ENCODE data around the gene KCNK3.

The KCNK3 gene

DNA sequence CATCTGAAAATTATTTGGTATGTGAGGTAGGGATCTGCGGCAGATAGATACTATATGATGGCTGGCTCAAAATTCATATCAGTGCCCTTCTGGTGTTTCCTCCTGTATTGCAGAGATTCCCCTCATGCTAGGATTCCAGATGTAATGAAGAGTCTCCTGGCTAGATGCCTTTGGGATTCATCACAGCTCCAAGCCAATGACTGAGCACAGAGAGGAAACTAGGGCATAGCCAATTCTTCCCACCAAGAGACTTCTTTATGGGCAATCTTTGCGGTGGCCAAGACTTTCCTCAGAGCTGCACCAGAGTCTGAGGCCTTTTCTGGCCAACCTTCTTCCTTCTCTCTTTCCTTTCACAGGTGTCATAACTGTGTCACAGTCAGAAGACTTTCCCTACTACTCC is 25.9 kb upstream of the KCNK3 start:
- DNase-seq, result no peak

GRCh38 chr2:26668041-26668440 is 24.5 kb upstream of the KCNK3 start:
- DNase-seq, result no peak

GRCh38 chr2:26668856-26669750 is 23.4 kb upstream of the KCNK3 start:
- no peak for DNase-seq

DNA sequence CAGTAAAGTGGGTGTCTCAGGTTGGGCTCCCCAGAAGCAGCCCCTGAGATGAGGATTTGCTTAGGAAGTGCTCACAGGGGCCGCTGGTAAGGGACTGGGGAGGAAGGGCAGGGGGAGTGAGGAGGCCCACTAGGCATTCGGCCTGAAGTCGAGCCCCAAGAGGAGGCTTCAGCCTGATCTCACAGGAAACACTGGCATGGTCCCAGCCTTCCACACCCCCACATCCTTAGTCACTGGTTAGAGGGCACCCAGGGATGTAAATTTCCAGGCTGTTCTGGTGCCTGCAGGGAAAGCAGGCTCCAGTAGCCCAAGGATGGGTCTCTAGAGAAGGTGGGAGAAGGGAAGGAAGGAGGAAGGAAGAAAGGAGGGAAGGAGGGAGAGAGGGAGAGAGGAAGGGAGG is 22.4 kb upstream of the KCNK3 start:
- DNase-seq, result no peak

DNA sequence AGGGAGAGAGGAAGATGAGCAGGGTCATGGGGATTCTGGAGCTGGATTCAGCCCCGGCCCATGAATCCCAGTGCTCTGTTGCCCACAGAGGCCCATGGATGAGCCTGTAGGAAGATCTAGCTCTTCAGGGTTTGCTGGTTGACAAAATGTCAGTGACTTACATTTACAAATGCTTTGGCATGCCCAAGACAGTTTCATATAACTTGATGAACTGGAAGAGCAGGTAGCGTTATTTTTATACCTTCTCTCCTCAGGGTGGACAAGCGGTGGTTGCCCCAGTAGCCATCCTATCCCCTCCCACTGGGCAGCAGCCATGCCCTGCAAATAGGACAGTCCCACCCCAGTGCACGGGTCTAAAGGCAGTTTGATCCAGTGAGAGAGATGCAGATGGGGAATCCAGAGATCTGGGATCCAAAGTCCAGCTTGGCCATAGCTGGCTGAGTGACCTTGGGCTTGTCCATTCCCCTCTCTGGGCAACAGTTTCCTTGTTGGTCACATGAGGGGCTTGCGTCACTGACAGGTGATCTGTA is 21.5 kb upstream of the KCNK3 start:
- DNase-seq, result no peak

GRCh38 chr2:26671691-26672090 is 20.8 kb upstream of the KCNK3 start:
- DNase-seq, result no peak

DNA sequence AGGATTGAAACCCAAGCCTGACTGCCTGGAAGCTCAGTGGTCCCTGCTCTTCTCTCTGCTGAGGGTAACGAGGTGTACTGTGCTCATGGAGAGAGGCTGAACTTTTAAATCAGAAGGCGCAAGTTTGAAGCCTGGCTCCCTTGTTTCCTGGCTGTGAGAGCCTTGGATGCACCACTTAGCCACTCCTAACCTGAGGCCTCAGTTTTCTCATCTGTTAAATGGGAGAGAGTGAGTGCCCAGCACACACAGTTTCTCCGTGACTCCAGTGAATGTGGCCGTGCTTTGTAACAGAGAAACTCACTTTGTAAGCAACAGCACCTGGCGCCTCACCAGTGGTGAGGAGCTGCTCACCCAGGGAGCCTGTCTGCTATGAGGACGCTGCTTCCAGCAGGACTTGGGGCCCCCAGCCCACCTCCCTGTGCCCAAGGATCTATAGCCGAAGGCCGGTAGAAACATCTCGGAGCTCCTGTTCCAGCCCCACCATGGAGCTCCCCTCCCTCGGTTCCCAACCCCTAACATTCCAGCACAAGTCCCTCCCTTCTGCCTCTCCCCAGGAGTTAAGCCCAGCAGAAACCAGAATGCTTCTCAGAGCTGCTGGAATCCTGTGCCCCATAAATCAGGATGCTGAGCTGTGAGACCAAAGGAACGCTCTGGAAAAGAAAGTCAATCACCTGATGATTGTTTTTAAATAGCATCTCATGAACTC is 20.3 kb upstream of the KCNK3 start:
- DNase-seq, result no peak

DNA sequence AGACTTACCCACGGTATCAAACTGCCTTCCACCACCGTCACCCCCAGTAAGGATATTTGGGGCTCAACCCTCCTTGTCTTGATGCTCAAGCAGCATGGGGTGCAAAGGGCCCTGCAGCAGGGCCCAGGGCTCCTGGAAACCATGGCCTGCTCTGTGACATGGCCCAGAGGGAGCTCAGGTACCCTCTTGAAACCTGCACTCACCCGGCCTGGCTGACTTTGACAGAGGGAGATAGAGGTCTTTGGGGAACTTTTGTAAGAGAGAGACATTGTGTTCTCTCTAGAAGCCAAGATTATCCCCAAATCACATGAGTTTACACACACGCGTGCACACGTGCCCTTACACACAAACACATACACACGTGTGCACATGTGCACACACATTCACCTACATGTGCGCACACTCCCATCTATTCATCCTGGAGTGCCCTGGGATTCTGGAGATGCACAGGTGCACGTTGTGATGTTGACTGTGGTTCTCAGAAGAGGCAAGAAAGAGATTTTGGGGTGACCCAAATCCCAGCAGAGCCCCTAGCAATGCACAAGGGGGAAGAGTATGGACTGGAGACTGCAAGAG is 19.6 kb upstream of the KCNK3 start:
- DNase-seq, result no peak

GRCh38 chr2:26674002-26674751 is 18.3 kb upstream of the KCNK3 start:
- DNase-seq, result no peak

GRCh38 chr2:26674771-26675170 is 17.8 kb upstream of the KCNK3 start:
- no peak for DNase-seq

- no peak for DNase-seq
These were observed 16.8 kb upstream of the KCNK3 start for GRCh38 chr2:26675651-26676255.

GRCh38 chr2:26678035-26678434 is 14.5 kb upstream of the KCNK3 start:
- no peak for DNase-seq

DNA sequence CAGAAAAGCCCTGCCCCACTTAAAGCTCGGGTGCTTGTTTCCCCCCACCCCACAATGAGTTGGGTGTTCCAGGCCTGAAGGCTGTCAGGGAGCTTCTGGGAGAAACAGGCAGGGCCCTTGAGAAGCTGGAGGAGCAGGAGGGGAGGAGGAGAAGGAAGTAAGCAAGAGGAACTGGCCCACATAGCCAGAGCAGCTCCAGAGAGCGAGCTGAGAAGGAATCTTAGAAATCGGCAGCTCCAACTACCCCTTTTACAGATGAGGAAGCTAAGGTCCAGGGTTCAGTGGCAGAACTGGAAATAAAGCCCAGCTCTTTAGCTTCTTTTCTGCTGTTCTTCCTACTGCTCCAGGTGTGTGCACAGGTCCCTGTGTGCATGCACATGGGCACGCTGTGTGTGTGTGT is 12.7 kb upstream of the KCNK3 start:
- DNase-seq, result no peak

DNA sequence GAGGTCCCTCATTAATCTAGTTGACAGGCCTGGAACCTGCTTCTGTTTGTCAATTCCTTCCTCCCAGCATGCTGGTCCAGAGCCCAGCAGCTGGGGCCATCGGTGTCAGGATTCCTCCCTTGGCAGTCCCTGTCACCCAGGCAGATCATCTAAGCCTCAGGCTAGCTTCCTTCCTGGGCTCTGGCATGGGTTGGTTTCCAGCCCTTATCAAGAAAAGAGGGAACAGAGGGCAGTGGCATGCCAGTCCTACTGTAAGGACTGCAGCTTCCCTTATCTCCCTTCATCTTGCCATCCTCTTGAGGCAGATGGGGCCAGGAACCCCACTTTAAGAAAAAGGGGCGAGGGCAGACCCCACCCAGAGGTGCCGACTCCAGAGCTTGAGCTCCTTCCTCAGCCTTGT is 10.9 kb upstream of the KCNK3 start:
- no peak for DNase-seq

- DNase-seq, result no peak
These were observed 10.4 kb upstream of the KCNK3 start for GRCh38 chr2:26682155-26682554.

- no peak for DNase-seq
These were observed 8.9 kb upstream of the KCNK3 start for GRCh38 chr2:26683583-26683982.

GRCh38 chr2:26685341-26685740 is 7.2 kb upstream of the KCNK3 start:
- no peak for DNase-seq

- no peak for DNase-seq
These were observed 6.3 kb upstream of the KCNK3 start for GRCh38 chr2:26685989-26686839.

GRCh38 chr2:26687328-26687727 is 5.2 kb upstream of the KCNK3 start:
- no peak for DNase-seq

GRCh38 chr2:26687801-26688200 is 4.7 kb upstream of the KCNK3 start:
- no peak for DNase-seq

GRCh38 chr2:26691161-26691560 is 1.4 kb upstream of the KCNK3 start:
- DNase-seq, result no peak

- DNase-seq, result no peak
These were observed 642 bp upstream of the KCNK3 start for GRCh38 chr2:26691881-26692278.
